IMR-90 (cell line): ENCODE results near the gene CST9L. TPM values are rescaled to one million over a fixed set of nuclear protein-coding genes. Genes with fewer than 3 reads are reported as not detected.

Experiments used
- ATAC-seq: fragments of 200-7000 bp; cut with Tn5 transposase; 2 replicates; pipeline ENCODE4 v1.9.1; 2020; ENCODE audit warnings: low read depth, mild to moderate bottlenecking, moderate library complexity
- BruUV-seq: library from RNA; stranded (reverse); fragments of 400-500 nt; replicated peaks from 2 replicates; lab custom pipeline; 2021; lab: Mats Ljungman, UMichigan
- CTCF ChIA-PET: fragments of 300-600 bp; formaldehyde crosslinking; extraction: SDS; loops from one replicate; lab custom pipeline; 2021; ENCODE audit warnings: antibody characterized with exemption; lab: Yijun Ruan, JAX
- POLR2A ChIA-PET: fragments of 300-600 bp; sonication (Branson Sonifier 250); formaldehyde crosslinking; loops from one replicate; lab custom pipeline; 2022; ENCODE audit warnings: antibody characterized with exemption; ENCODE audit not compliant: unreplicated experiment; lab: Charles Lee
- DNase-seq: peaks from one replicate; pipeline ENCODE4 v3.0.0; 2013
- H2AFZ ChIP-seq: replicated peaks from 2 replicates; pipeline ENCODE3; 2013; ENCODE audit warnings: low read length, mild to moderate bottlenecking; ENCODE audit not compliant: poor library complexity
- H2AK5ac ChIP-seq: 2 replicates; pipeline ENCODE4 v1.6.1; 2013; ENCODE audit warnings: low read depth, low read length, inconsistent platforms
- H2AK9ac ChIP-seq: replicated peaks from 2 replicates; pipeline ENCODE3; 2013; ENCODE audit warnings: mild to moderate bottlenecking, low read depth, low read length, moderate library complexity; ENCODE audit not compliant: poor library complexity
- H2BK120ac ChIP-seq: 2 replicates; pipeline ENCODE4 v1.6.1; 2013; ENCODE audit warnings: low read depth, low read length, inconsistent platforms
- H2BK15ac ChIP-seq: 3 replicates; pipeline ENCODE4 v1.6.1; 2013; ENCODE audit warnings: low read depth, low read length, inconsistent platforms
- H2BK20ac ChIP-seq: 2 replicates; pipeline ENCODE4 v1.6.1; 2013; ENCODE audit warnings: low read depth, mild to moderate bottlenecking, inconsistent platforms, low read length, moderate library complexity
- H2BK5ac ChIP-seq: 2 replicates; pipeline ENCODE4 v1.6.1; 2013; ENCODE audit warnings: mild to moderate bottlenecking, low read depth, low read length, inconsistent platforms; ENCODE audit not compliant: poor library complexity, severe bottlenecking
- H3K14ac ChIP-seq: replicated peaks from 2 replicates; pipeline ENCODE4 v1.6.1; 2013; ENCODE audit warnings: low read depth, low read length, inconsistent platforms
- H3K18ac ChIP-seq: 2 replicates; pipeline ENCODE4 v1.6.1; 2013; ENCODE audit warnings: low read depth, low read length, control low read depth
- H3K23ac ChIP-seq: 2 replicates; pipeline ENCODE4 v1.6.1; 2013; ENCODE audit warnings: low read depth, low read length, inconsistent platforms
- H3K27ac ChIP-seq: 2 replicates; pipeline ENCODE4 v1.5.1; 2013; ENCODE audit warnings: mild to moderate bottlenecking, control low read depth, low read length; ENCODE audit not compliant: insufficient read depth
- H3K27me3 ChIP-seq: 2 replicates; pipeline ENCODE4 v1.6.1; 2013; ENCODE audit warnings: low read length; ENCODE audit not compliant: control insufficient read depth, insufficient read depth
- H3K36me3 ChIP-seq: 2 replicates; pipeline ENCODE4 v1.6.1; 2013; ENCODE audit warnings: low read length, mixed read lengths; ENCODE audit not compliant: control insufficient read depth, insufficient read depth
- H3K4ac ChIP-seq: 2 replicates; pipeline ENCODE4 v1.6.1; 2013; ENCODE audit warnings: low read depth, low read length, inconsistent platforms
- H3K4me1 ChIP-seq: 2 replicates; pipeline ENCODE4 v1.6.1; 2013; ENCODE audit warnings: low read length, mixed read lengths; ENCODE audit not compliant: control insufficient read depth, insufficient read depth
- H3K4me2 ChIP-seq: 2 replicates; pipeline ENCODE4 v1.6.1; 2013; ENCODE audit warnings: low read depth, mild to moderate bottlenecking, control low read depth, low read length, moderate library complexity
- H3K4me3 ChIP-seq: 2 replicates; pipeline ENCODE4 v1.5.1; 2013; ENCODE audit warnings: low read depth, mild to moderate bottlenecking, control low read depth, low read length, moderate library complexity; ENCODE audit not compliant: insufficient read depth
- H3K56ac ChIP-seq: 2 replicates; pipeline ENCODE4 v1.6.1; 2013; ENCODE audit warnings: low read length, inconsistent platforms; ENCODE audit not compliant: insufficient read depth; ENCODE audit errors: extremely low read depth
- H3K79me1 ChIP-seq, 2 experiments: 2 replicates each; pipeline ENCODE4 v1.6.1; 2013; ENCODE audit warnings: low read length in 2 of 2, inconsistent platforms in 1 of 2, low read depth in 1 of 2
- H3K9ac ChIP-seq: 2 replicates; pipeline ENCODE4 v1.6.1; 2013; ENCODE audit warnings: low read depth, low read length, control low read depth
- H3K9me1 ChIP-seq: 2 replicates; pipeline ENCODE4 v1.6.1; 2013; ENCODE audit warnings: low read length, inconsistent platforms; ENCODE audit not compliant: insufficient read depth
- H3K9me3 ChIP-seq: 2 replicates; pipeline ENCODE4 v1.6.1; 2013; ENCODE audit warnings: low read length; ENCODE audit not compliant: control insufficient read depth, insufficient read depth
- H4K20me1 ChIP-seq: 2 replicates; pipeline ENCODE4 v1.6.1; 2013; ENCODE audit warnings: low read length, inconsistent platforms; ENCODE audit not compliant: insufficient read depth
- H4K5ac ChIP-seq: 2 replicates; pipeline ENCODE4 v1.6.1; 2013; ENCODE audit warnings: mild to moderate bottlenecking, low read depth, low read length, control low read depth
- H4K8ac ChIP-seq, 2 experiments: 2 replicates each; pipeline ENCODE4 v1.6.1; 2013; ENCODE audit warnings: low read depth in 2 of 2, low read length in 2 of 2, control low read depth in 1 of 2, inconsistent platforms in 1 of 2
- H4K91ac ChIP-seq: 2 replicates; pipeline ENCODE4 v1.6.1; 2013; ENCODE audit warnings: low read depth, low read length, inconsistent platforms; ENCODE audit not compliant: insufficient read depth
- BHLHE40 ChIP-seq: fragments of 150-350 bp; IDR thresholded peaks from 2 replicates; pipeline ENCODE4 v1.6.1; 2016; ENCODE audit warnings: mild to moderate bottlenecking, low read depth, low read length
- CEBPB ChIP-seq: IDR thresholded peaks from 2 replicates; pipeline ENCODE4 v1.6.1; 2012; ENCODE audit warnings: low read depth, low read length, improper control_type of control experiment
- CHD1 ChIP-seq: IDR thresholded peaks from 2 replicates; pipeline ENCODE4 v1.6.1; 2012; ENCODE audit warnings: low read depth, low read length, improper control_type of control experiment
- CTCF ChIP-seq: conservative IDR thresholded peaks from 2 replicates; pipeline ENCODE4 v1.5.1; 2012; ENCODE audit warnings: mild to moderate bottlenecking, low read depth, low read length, improper control_type of control experiment
- ELK1 ChIP-seq: fragments of 150-350 bp; IDR thresholded peaks from 2 replicates; pipeline ENCODE4 v1.6.1; 2016; ENCODE audit warnings: low read depth, mild to moderate bottlenecking, low read length, moderate library complexity, borderline replicate concordance
- FOS ChIP-seq: fragments of 150-350 bp; IDR thresholded peaks from 2 replicates; pipeline ENCODE4 v1.6.1; 2016; ENCODE audit warnings: low read depth, low read length
- MAFK ChIP-seq: IDR thresholded peaks from 2 replicates; pipeline ENCODE4 v1.6.1; 2012; ENCODE audit warnings: low read depth, low read length, improper control_type of control experiment
- MAZ ChIP-seq: IDR thresholded peaks from 2 replicates; pipeline ENCODE4 v1.6.1; 2012; ENCODE audit warnings: low read depth, mild to moderate bottlenecking, low read length, improper control_type of control experiment, moderate library complexity, borderline replicate concordance
- MXI1 ChIP-seq: IDR thresholded peaks from 2 replicates; pipeline ENCODE4 v1.6.1; 2012; ENCODE audit warnings: low read depth, mild to moderate bottlenecking, low read length, moderate library complexity, borderline replicate concordance
- NFE2L2 ChIP-seq: fragments of 150-350 bp; IDR thresholded peaks from 2 replicates; pipeline ENCODE4 v1.6.1; 2016; ENCODE audit warnings: low read depth, mild to moderate bottlenecking, low read length
- POLR2A ChIP-seq: IDR thresholded peaks from 2 replicates; pipeline ENCODE4 v1.6.1; 2012; ENCODE audit warnings: mild to moderate bottlenecking, low read depth, low read length
- RAD21 ChIP-seq: IDR thresholded peaks from 2 replicates; pipeline ENCODE4 v1.6.1; 2012; ENCODE audit warnings: low read length, improper control_type of control experiment
- RCOR1 ChIP-seq: IDR thresholded peaks from 2 replicates; pipeline ENCODE4 v1.6.1; 2012; ENCODE audit warnings: mild to moderate bottlenecking, low read length, improper control_type of control experiment; ENCODE audit not compliant: insufficient replicate concordance
- RFX5 ChIP-seq: IDR thresholded peaks from 2 replicates; pipeline ENCODE4 v1.8.0; 2012; ENCODE audit warnings: low read depth, mild to moderate bottlenecking, low read length, moderate library complexity
- SMC3 ChIP-seq: fragments of 150-350 bp; IDR thresholded peaks from 2 replicates; pipeline ENCODE4 v1.6.1; 2016; ENCODE audit warnings: low read depth, mild to moderate bottlenecking, antibody characterized with exemption, low read length, moderate library complexity
- USF2 ChIP-seq: fragments of 150-350 bp; IDR thresholded peaks from 2 replicates; pipeline ENCODE4 v1.6.1; 2017; ENCODE audit warnings: mild to moderate bottlenecking, antibody characterized with exemption, low read length, low read depth
- WGBS, 2 experiments: methylation state at CpG; one replicate each; pipeline versions ENCODE4 v1.1.5 to v1.1.7; 2013; ENCODE audit warnings: missing lambda C conversion rate in 2 of 2; ENCODE audit not compliant: insufficient read length in 1 of 2; ENCODE audit errors: extremely low coverage in 2 of 2; 5-methylcytosine and 5-hydroxymethylcytosine counted together
- dilution Hi-C: fragments of 300-500 bp; cut with HindIII; formaldehyde crosslinking; loops from one replicate; pipeline ENCODE4 v1.14.3; 2018; ENCODE audit warnings: low sequenced_read_pairs; ENCODE audit not compliant: unreplicated experiment
- in situ Hi-C: fragments of 300-500 bp; cut with MboI; formaldehyde crosslinking; loops from 3 replicates; pipeline ENCODE4 v1.14.3; 2019; ENCODE audit warnings: low sequenced_read_pairs, inconsistent platforms, mixed read lengths
- intact Hi-C: fragments of 100-400 bp; cut with micrococcal nuclease; formaldehyde crosslinking; loops from 2 replicates; pipeline ENCODE4 v1.10.0; 2022
- polyA plus RNA-seq, 3 experiments: library from polyadenylated mRNA; depleted of rRNA; stranded (reverse); fragments of >200 nt; gene quantifications; 2 replicates each; pipeline ENCODE4 v1.2.3, GENCODE V29; 2012; ENCODE audit warnings: low replicate concordance in 1 of 3
- total RNA-seq: library from RNA; depleted of rRNA; stranded (reverse); fragments of >200 nt; gene quantifications from 2 replicates; pipeline ENCODE4 v1.2.3, GENCODE V29; 2012

Gene CST9L
- total and polyA plus RNA-seq, 2 of the 4 experiments (the other 2 are of a cell fraction), result not detected

- BruUV-seq, result no TSS peak
- H3K4ac ChIP-seq, result no peak overlapping the region
- no peak overlapping the region for H2BK20ac ChIP-seq
- ChIA-PET CTCF (no interaction called here), POLR2A (no interaction called here)
- no CpG with 5 or more reads among the region's 1 CpG for WGBS, 2 experiments
- no peaks in the 10 kb centered on the region for H4K20me1 ChIP-seq
- no peaks in the 10 kb centered on the region for H3K9me3 ChIP-seq
- H3K9me1 ChIP-seq, result no peaks in the 10 kb centered on the region
- dilution Hi-C loops (no loop called here), intact Hi-C loops (no loop called here), in situ Hi-C loops (no loop called here)
- no peak overlapping the region for H2BK120ac ChIP-seq
- no peak overlapping the region for H3K18ac ChIP-seq
- no peak overlapping the region for H2AK9ac ChIP-seq
- H3K27me3 ChIP-seq, result no peaks in the 10 kb centered on the region
- H2BK15ac ChIP-seq, result no peak overlapping the region
- H4K91ac ChIP-seq, result no peak overlapping the region
- ATAC-seq (no peak), DNase-seq (no peak)
- no peak for TF ChIP-seq MAFK
- TF ChIP-seq CEBPB, result no peak
- no peak for TF ChIP-seq USF2
- no peak for TF ChIP-seq MXI1
- no peak for TF ChIP-seq MAZ
- no peak for TF ChIP-seq BHLHE40
- TF ChIP-seq CHD1, result no peak
- no peak for TF ChIP-seq RAD21
- no peak for TF ChIP-seq RFX5
- no peak for TF ChIP-seq POLR2A
- TF ChIP-seq ELK1, result no peak
- TF ChIP-seq SMC3, result no peak
- TF ChIP-seq CTCF, result no peak
- no peak for TF ChIP-seq FOS
- TF ChIP-seq NFE2L2, result no peak
- no peak for TF ChIP-seq RCOR1
- H3K4me3 ChIP-seq, result no peak overlapping the region
- no peaks in the 10 kb centered on the region for H3K4me1 ChIP-seq
- no peak overlapping the region for H3K9ac ChIP-seq
- H4K5ac ChIP-seq, result no peak overlapping the region
- H3K27ac ChIP-seq, result no peak overlapping the region
- H3K14ac ChIP-seq, result no peak overlapping the region
- H3K36me3 ChIP-seq, result no peaks in the 10 kb centered on the region
- H2AFZ ChIP-seq, result no peak overlapping the region
- H3K4me2 ChIP-seq, result no peak overlapping the region
- no peak overlapping the region for H3K56ac ChIP-seq
- no peak overlapping the region for H2AK5ac ChIP-seq
- H3K79me1 ChIP-seq, result no peaks in the 10 kb centered on the region
- H2BK5ac ChIP-seq, result no peak overlapping the region
- H4K8ac ChIP-seq, result no peak overlapping the region
- H3K23ac ChIP-seq, result no peak overlapping the region
Observed at GRCh38 chr20:23532533-23532932, 35.8 kb downstream of the CST9L start.
